IMR-90 (cell line): ENCODE measurements around the gene HEPHL1.

Experiments used
- CEBPB ChIP-seq: IDR thresholded peaks from 2 replicates; pipeline ENCODE4 v1.6.1; 2012; ENCODE audit warnings: low read depth, low read length, improper control_type of control experiment
- CHD1 ChIP-seq: IDR thresholded peaks from 2 replicates; pipeline ENCODE4 v1.6.1; 2012; ENCODE audit warnings: low read depth, low read length, improper control_type of control experiment
- FOS ChIP-seq: fragments of 150-350 bp; IDR thresholded peaks from 2 replicates; pipeline ENCODE4 v1.6.1; 2016; ENCODE audit warnings: low read depth, low read length
- MAZ ChIP-seq: IDR thresholded peaks from 2 replicates; pipeline ENCODE4 v1.6.1; 2012; ENCODE audit warnings: low read depth, mild to moderate bottlenecking, low read length, improper control_type of control experiment, moderate library complexity, borderline replicate concordance
- MXI1 ChIP-seq: IDR thresholded peaks from 2 replicates; pipeline ENCODE4 v1.6.1; 2012; ENCODE audit warnings: low read depth, mild to moderate bottlenecking, low read length, moderate library complexity, borderline replicate concordance
- POLR2A ChIP-seq: IDR thresholded peaks from 2 replicates; pipeline ENCODE4 v1.6.1; 2012; ENCODE audit warnings: mild to moderate bottlenecking, low read depth, low read length
- RAD21 ChIP-seq: IDR thresholded peaks from 2 replicates; pipeline ENCODE4 v1.6.1; 2012; ENCODE audit warnings: low read length, improper control_type of control experiment
- RCOR1 ChIP-seq: IDR thresholded peaks from 2 replicates; pipeline ENCODE4 v1.6.1; 2012; ENCODE audit warnings: mild to moderate bottlenecking, low read length, improper control_type of control experiment; ENCODE audit not compliant: insufficient replicate concordance
- RFX5 ChIP-seq: IDR thresholded peaks from 2 replicates; pipeline ENCODE4 v1.8.0; 2012; ENCODE audit warnings: low read depth, mild to moderate bottlenecking, low read length, moderate library complexity
- SMC3 ChIP-seq: fragments of 150-350 bp; IDR thresholded peaks from 2 replicates; pipeline ENCODE4 v1.6.1; 2016; ENCODE audit warnings: low read depth, mild to moderate bottlenecking, antibody characterized with exemption, low read length, moderate library complexity
- TF ChIP-seq, protein P1 (sequence below): conservative IDR thresholded peaks from 2 replicates; pipeline ENCODE4 v1.5.1; 2012; ENCODE audit warnings: mild to moderate bottlenecking, low read depth, low read length, improper control_type of control experiment
- TF ChIP-seq, protein P2 (sequence below): fragments of 150-350 bp; IDR thresholded peaks from 2 replicates; pipeline ENCODE4 v1.6.1; 2017; ENCODE audit warnings: mild to moderate bottlenecking, antibody characterized with exemption, low read length, low read depth

DNA sequence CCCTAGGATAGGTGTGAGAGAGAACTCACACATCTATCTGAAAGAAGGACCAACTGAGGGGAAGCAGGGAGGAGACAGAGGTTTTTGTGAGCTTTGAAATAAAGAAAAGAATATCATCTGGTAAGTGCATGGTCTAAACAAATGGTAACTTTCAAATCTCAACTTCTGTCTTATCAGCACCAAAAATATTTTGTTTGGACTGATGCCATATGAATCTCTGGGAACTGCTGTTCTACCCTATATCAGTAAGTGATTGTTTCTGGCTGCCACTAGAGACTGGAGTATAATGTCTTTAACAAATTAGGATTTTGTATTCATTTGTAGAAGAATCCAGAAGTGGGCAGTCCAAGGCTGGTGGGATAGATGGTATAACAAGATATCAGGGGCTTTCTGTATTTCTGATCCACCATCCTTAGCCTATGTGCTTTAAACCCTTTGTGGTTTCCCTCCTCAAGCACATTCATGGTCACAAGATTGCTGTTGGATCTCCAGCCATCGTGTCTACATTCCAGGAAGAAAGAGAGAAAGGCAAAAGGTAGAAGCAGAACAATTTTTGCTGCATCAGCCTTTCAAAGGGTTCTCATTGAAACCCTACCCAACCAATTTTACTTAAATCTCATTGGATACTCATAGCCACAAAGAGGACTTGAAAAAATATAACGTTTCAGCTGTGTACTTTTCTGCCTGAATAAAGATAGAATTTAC, 4.7 kb downstream of the HEPHL1 start:
- TF ChIP-seq SMC3 (no peak), MXI1 (no peak), RFX5 (no peak), RAD21 (no peak), POLR2A (no peak), MAZ (no peak), CHD1 (no peak), CEBPB (no peak), RCOR1 (no peak), FOS (no peak)
- TF ChIP-seq, protein P1, sequence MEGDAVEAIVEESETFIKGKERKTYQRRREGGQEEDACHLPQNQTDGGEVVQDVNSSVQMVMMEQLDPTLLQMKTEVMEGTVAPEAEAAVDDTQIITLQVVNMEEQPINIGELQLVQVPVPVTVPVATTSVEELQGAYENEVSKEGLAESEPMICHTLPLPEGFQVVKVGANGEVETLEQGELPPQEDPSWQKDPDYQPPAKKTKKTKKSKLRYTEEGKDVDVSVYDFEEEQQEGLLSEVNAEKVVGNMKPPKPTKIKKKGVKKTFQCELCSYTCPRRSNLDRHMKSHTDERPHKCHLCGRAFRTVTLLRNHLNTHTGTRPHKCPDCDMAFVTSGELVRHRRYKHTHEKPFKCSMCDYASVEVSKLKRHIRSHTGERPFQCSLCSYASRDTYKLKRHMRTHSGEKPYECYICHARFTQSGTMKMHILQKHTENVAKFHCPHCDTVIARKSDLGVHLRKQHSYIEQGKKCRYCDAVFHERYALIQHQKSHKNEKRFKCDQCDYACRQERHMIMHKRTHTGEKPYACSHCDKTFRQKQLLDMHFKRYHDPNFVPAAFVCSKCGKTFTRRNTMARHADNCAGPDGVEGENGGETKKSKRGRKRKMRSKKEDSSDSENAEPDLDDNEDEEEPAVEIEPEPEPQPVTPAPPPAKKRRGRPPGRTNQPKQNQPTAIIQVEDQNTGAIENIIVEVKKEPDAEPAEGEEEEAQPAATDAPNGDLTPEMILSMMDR = no peak
- TF ChIP-seq, protein P2, sequence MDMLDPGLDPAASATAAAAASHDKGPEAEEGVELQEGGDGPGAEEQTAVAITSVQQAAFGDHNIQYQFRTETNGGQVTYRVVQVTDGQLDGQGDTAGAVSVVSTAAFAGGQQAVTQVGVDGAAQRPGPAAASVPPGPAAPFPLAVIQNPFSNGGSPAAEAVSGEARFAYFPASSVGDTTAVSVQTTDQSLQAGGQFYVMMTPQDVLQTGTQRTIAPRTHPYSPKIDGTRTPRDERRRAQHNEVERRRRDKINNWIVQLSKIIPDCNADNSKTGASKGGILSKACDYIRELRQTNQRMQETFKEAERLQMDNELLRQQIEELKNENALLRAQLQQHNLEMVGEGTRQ = no peak
